Left lobe of liver (tissue), 2 donors: ENCODE measurements around the gene BLCAP. TPM values are rescaled to one million over a fixed set of nuclear protein-coding genes. Genes with fewer than 3 reads are reported as not detected.
A peak's percentile ranks its signal among the peaks of the same experiment; 100 is the strongest.

Experiments used
- ATAC-seq: fragments of 200-7000 bp; cut with Tn5 transposase; one replicate; pipeline ENCODE4 v1.9.1; 2020; ENCODE audit warnings: mild to moderate bottlenecking, moderate library complexity
- DNase-seq: peaks from one replicate; pipeline ENCODE4 v3.0.0-alpha.2; 2020; ENCODE audit warnings: low spot score
- total RNA-seq: library from RNA; stranded (reverse); gene quantifications from one replicate; pipeline ENCODE4 v1.2.1, GENCODE V29; 2021
- donor health status: DM: no; HTN: no; CAD: no; lungs with moderate emphysema.
- donor health status: DM: no; HTN: yes; CAD: no.

The BLCAP gene
- total RNA-seq, 1 donor from 2014 or later, result 70.4 TPM

DNA sequence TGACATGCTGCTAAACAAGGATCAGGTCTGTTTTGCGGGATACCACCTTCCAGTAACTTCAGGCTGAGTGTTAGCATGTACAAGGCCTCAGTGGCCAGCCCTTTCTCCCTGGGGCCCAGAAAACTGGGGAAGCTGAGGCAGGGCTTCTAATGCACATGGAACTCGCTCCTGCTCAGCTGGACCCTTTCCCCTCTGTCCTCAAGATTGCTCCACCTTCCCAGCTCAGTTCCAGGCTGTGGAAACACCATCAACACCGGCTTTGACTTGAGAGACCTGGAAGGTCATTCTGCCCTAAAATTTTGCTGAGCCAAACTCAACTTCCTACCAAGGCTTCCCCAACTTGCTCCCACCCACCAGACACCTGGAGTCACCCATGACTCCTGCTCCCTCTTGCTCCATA is 4.2 kb upstream of the BLCAP start:
- DNase-seq (peak; percentile 27), ATAC-seq (no peak)

GRCh38 chr20:37530696-37531095 is 3.0 kb upstream of the BLCAP start:
- ATAC-seq (no peak), DNase-seq (no peak)

DNA sequence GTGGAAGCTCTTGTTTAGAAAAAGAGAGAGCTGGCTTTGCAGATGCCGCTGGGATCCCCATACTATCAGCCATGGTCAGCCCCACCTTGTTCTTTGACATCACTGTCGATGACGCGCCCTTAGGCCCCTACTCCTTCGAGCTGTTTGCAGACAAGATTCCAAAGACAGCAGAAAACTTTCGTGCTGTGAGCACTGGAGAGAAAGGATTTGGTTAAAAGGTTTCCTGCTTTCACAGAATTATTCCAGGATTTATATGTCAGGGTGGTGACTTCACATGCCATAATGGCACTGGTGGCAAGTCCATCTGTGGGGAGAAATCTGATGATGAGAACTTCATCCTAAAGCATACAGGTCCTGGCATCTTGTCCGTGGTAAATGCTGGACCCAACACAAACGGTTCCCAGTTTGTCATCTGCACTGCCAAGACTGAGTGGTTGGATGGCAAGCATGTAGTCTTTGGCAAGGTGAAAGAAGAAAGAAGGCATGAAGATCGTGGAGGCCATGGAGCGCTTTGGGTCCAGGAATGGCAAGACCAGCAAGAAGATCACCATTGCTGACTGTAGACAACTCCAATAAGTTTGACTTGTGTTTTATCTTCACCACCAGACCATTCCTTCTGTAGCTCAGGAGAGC is 2.4 kb upstream of the BLCAP start:
- DNase-seq (peak; percentile 30), ATAC-seq (no peak)

GRCh38 chr20:37529214-37529967 is 1.7 kb upstream of the BLCAP start:
- peak; percentile 30 for DNase-seq
- no peak for ATAC-seq

GRCh38 chr20:37528446-37529213 is 954 bp upstream of the BLCAP start:
- DNase-seq, result peak; percentile 35
- ATAC-seq, result peak; percentile 0

DNA sequence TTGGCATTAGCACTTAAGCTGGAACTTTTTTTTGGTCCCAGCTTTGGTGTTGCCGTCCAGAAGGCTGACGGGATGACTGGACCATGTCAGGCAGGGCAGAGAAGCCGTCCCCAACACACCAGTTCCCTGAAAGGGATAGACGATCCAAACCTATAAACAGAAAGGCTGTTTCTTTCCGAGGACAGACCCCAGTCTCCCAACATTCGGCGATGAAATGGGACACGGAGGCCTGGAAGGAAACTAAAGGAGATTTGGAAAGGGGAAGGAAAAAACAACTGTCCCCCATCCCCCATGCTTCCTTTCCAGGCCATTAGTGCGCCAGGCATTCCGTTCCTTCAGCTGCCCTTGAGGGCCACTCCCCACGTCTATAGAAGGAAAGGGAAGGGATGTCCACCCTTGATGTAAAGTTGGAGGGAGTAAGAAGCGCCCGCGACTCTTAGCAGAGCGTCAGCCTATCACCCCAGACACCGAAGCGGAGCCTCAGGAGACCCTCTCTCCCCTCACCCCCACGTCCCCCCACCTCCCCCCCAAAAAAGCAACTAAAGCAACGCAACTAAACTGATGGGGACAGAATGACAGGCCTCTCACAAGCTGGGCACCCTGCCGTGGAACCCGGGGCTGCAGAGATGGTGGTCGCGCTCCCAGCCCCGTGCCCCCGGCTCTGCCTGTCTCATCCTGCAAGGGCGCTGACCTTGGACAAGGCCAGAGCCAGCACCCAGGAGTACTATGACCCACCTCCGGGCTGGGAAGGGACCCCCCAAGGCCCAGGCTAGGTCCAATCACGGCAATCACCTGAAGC is 638 bp downstream of the BLCAP start:
- ATAC-seq, result peak; percentile 55
- peak; percentile 48 for DNase-seq

- DNase-seq, result peak; percentile 53
Observed at GRCh38 chr20:37526238-37526838, 1.3 kb downstream of the BLCAP start.

DNA sequence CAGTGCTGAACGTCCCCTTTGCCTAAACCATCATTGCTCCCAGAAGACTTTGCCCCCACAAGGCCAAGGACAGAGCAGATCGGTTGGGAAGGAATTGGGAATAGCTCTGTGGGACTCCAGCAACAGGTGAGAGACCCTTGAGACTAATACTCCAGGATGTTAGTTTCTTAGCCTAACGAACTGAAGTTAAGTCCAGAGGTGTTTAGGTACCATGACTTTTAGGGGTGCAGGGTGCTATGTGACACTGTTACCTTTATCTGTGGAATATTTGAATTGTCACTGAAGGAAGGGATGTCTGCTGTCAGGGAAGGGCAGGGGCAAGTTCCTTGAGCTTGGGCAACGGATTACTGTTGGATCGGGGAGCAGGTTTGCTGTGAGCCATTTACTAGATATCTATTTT is 1.9 kb downstream of the BLCAP start:
- ATAC-seq (no peak), DNase-seq (peak; percentile 38)

More at GRCh38 chr20:37526238-37526838, 1.3 kb downstream of the BLCAP start:
- ATAC-seq, result peak; percentile 28

GRCh38 chr20:37524859-37525708 is 2.6 kb downstream of the BLCAP start:
- peak; percentile 33 for DNase-seq

DNA sequence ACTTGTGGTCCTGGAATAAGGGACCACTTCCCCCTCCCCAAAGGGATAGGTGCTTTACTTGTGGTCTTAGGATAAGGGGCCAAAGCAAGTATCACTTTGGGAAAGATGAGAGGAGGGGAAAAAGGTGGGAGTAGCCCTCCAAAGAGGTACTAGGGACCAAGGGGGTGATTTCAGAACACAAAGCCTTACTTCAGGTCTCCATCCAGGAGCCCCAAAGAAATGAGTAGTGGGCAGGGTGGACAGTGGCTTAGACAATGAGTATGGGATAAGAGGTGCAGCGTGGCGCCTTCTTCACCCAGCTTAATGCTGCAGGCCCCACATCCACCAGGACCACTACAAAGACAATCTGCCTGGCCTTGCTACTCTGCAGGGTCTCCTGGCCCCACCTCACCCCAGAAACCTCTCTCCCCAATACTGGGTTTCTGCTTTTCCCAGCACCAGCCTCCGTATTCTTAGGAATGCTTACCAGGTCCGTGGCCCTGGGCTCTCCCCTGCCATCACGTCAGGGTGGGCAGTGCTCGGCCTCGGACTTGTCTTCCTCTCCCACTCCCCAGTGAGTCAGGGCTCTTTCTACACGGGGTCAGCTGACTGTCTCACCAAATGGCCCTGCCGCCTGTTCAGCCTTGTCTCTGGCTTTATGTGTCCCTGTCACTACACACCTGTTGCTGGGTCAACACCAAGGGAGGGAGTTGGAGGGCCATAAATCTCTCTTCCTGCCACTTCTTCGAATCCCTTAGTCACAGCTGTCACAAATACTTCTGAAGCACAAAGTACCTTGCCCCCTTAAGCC is 3.6 kb downstream of the BLCAP start:
- no peak for ATAC-seq
- DNase-seq, result peak; percentile 39

More at GRCh38 chr20:37524859-37525708, 2.6 kb downstream of the BLCAP start:
- ATAC-seq, result no peak

DNA sequence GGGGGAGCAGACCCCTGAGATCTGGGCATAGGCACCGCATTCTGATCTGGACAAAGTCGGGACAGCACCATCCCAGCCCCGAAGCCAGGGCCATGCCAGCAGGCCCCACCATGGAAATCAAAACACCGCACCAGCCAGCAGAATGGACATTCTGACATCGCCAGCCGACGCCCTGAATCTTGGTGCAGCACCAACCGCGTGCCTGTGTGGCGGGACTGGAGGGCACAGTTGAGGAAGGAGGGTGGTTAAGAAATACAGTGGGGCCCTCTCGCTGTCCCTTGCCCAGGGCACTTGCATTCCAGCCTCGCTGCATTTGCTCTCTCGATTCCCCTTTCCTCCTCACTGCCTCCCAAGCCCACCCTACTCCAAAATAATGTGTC is 4.7 kb downstream of the BLCAP start:
- ATAC-seq (no peak), DNase-seq (no peak)

DNA sequence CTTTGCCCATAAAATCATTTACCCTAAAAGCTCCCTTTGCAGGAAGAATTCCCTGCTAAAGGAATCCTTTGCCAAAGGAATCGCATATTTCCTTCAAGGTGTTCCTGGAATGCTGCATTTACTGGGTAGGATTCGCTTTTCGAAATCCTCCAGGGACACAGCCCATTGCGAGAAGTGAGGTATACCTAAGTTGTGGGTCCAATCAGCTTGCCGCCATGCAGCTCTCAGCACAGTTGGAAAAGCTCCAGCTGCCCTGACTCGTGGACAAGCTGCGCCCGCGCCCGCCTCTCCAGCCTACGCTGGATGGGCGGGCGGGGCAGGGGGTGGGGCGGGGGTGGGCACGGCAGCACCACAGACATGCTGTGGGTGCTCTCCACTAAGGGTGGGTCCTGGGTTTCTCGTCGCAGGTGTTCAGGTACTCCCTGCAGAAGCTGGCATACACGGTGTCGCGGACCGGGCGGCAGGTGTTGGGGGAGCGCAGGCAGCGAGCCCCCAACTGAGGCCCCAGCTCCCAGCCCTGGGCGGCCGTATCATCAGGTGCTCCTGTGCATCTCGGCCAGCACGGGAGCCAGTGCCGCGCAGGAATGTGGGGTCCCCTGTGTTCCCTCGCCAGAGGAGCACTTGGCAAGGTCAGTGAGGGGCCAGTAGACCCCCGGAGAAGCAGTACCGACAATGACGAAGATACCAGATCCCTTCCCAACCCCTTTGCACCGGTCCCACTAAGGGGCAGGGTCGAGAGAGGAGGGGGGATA is 5.2 kb downstream of the BLCAP start:
- no peak for ATAC-seq
- no peak for DNase-seq

DNA sequence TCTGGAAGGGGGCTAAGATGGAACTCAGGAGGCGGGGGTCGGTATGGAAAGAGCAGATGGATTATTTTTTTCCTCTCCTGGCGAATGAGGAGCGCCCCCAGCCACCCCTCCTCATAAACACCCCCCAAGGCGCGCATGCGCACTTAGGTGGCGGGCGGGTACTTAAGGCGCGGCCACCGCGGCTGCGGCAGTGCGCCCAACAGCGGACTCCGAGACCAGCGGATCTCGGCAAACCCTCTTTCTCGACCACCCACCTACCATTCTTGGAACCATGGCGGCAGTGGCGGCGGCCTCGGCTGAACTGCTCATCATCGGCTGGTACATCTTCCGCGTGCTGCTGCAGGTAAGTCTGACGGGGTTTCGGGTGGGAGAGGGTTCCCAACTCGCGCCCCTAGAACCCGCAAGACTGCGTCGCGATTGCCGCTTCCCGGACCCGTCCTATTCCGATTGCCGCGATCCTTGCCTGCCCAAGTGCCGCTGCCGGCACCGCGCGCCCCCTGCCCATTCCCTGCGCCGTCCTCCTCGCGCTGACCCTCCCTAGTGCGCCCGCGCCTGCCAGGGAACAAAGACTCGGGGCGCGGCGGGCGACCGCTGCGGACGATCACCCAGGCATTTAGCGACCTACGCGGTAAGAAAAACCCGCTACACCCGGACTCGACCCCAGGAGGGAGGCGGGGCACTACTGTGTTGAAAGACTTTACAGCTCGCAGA is 6.5 kb downstream of the BLCAP start, which contains the start of gene NNAT:
NNAT (plus strand) TSS at position 190 of the 711 bp plus-strand sequence; CDS start at position 272, 82 bp downstream.
- no peak for DNase-seq
- no peak for ATAC-seq

- no peak for DNase-seq
- no peak for ATAC-seq
Observed at GRCh38 chr20:37520419-37520955, 7.2 kb downstream of the BLCAP start.

- DNase-seq, result no peak
- ATAC-seq, result peak; percentile 65
Observed at GRCh38 chr20:37519508-37520418, 7.9 kb downstream of the BLCAP start.
